GM11168 (cell line): ENCODE measurements around the gene AXIN2.

Experiments
- in situ Hi-C: fragments of 300-500 bp; cut with MboI; formaldehyde crosslinking; loops from one replicate; pipeline ENCODE4 v1.12.0; 2022; ENCODE audit warnings: low sequenced_read_pairs; ENCODE audit not compliant: unreplicated experiment

The AXIN2 gene

DNA sequence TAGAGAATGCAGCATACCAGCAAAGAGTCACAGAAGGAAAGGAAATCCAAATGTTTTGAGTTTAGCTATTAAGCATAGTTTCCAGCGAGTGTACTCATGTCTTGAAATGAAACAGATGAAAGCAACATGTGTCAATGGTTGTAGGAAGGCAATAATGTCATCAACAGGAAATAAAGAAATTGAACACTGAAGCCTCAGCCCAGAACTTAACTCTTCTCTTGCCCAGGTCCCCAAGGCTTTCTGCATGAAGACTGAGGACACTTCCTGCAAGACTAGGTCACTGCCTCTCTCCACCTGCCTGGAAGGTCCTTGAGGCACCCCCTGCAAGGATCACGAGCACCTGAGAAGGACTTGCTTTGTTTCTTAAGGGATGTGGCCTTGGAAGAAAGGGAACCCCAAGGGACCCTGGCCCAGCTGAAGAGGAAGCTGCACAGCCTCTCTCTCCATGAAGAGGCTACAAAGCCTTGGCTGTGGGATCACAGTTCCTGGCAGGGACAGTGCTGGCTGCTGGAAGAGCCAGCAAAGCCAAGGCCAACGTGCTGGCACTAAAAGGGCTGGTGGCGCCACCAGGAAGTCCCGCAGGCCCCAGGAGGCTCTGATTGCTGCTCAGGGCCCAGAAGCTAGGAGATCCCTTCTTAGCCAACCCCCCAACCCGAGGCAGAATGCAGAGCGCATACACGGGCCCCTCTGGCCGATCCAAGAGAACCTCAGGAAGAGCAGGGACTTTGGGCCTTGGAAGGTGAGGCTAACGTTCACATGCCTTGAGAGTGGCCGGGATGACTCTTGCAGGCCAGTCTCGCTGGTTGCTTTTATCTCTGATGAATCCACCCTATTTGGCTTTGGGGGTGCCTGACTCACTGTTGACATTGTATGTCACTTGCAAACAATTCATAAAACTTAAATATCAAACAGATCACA, 23.4 kb upstream of the AXIN2 start:
- in situ Hi-C loops, result no loop called here

GRCh38 chr17:65583921-65584603, 22.6 kb upstream of the AXIN2 start:
- in situ Hi-C loops, result no loop called here

DNA sequence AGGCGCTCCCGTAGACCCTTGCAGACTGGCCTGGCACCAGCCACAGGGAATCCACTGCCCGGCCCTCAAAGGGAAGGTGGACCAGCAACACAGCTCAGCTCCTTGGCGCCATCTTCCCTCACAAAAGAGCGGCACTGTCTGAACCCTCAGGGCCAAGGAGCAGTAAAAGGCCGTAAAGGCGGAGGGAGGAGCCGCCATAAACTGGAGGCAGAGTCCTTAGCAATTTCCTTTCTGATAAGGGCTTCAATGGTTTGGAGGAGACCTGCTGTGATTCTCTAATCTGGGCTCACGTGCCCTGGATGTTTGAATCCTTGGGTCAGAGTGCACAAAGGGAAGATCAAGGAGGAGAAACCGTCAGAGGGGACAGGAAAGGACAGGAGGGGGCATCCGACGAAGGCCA, 15.5 kb upstream of the AXIN2 start:
- in situ Hi-C loops, result no loop called here

DNA sequence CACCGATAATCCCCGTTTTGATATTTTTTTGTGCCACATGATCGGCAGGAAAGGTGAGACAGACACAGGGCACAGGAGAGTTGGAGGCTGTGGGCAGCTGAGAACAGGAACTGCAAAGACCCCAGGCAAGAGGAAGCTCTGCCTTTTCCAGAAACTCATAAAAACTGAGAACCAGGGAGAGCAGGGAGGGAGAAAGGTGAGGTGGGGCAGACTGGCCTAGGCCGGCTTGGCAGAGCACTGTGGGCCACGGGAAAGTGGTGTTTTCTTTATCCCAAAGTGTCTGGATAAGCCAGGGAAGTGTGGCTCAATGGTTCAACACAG, 11.8 kb upstream of the AXIN2 start:
- in situ Hi-C loops, result no loop called here

- in situ Hi-C loops, result no loop called here
These were observed 11.3 kb upstream of the AXIN2 start for GRCh38 chr17:65572581-65573281.

DNA sequence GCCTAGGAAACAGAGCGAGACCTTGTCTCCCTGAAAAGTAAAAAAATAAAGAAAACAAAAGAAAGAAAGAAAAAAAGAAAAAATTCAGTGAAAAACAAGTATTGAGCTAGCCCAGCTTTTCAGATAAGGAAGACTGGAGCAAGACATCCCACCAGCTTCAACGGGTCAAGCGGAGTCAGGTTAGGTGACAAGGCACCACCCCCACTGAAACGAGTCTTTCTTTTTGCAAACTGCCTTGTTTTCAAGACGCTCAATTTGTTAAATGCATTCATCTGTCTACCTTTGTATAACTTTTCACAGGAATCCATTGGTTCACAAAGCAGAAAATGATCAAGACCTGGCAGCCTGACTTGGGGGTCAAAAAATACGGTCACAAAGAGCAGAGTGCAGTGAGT, 10.7 kb upstream of the AXIN2 start:
- in situ Hi-C loops, result no loop called here

- in situ Hi-C loops, result no loop called here
These were observed 7.5 kb upstream of the AXIN2 start for GRCh38 chr17:65568918-65569317.

GRCh38 chr17:65567566-65567965, 6.1 kb upstream of the AXIN2 start:
- in situ Hi-C loops, result no loop called here

GRCh38 chr17:65565559-65565958, 4.1 kb upstream of the AXIN2 start:
- in situ Hi-C loops, result no loop called here

DNA sequence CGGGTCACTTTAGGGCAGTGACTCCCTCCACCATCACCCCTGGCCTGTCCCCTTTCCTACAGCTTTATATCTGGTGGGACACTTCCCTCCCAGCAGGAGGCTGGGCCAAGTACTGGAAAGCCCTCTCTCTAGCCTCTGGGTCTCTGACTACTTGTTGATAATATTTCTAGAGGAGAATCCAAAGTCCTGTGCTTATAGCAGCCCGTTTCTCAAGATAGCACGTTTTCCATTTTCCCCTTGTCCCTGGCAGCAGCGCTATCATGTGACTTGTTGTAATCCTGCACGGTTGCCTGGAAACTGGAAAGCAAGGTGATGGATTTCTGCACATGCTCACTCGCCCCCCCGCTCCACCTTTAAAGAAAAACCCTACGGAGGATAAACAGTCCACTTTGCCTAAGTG, 3.3 kb upstream of the AXIN2 start:
- in situ Hi-C loops, result no loop called here

DNA sequence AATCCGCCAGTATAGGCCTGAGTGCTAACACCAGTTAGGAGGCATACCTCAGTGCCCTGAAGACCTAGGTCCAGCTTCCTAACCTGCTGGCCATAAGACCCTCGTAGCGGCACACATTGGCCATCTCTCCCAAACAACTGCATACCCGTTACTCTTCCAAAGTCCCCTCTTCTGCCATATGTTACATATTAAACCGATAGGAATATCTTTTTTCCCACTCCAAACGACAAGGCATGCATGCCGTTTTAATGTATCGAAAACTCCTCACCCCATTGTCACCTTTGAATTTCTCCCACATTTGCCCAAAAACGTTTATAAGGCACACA, 721 bp upstream of the AXIN2 start:
- in situ Hi-C loops, result no loop called here

DNA sequence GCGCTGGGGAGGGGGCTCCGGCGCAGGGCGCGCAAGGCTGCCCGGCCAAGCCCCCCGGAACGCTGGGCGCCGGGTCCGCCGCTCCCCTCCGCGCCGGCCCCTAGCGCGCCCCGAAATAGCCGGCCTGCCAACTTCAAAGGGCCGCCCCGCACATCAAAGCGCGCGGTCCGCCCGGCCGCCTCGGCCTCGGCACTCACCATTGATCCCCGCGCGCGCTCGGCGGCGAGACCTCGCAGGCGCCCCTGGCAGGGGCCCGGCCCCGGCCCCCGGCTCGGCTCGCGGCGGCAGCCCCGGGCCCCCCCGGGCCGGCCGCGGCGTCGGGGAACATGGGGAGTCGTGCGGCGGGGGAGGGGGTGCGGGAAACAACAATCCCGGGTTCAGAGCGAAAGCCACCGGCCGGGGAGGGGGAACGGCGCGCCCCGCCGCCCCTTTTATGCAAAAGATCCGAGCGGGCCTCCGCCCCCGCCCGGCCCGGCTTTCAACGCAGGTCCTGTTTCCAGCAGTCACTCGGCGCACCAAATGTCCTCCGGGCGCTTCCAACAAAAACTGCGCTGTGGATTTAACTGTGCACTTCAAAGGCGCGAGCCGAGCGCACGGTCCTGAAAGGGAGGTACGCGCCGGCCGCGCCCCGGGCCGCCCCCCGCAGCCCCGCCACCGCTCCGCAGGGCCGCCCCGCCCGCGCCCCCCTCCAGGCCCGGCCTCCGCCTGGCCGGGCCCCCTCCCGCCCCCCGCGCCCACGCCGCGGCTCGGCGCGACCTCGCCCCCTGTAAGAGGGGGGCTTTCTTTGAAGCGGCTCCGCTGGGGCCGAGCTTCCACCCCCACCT, 608 bp downstream of the AXIN2 start:
- in situ Hi-C loops, result no loop called here

DNA sequence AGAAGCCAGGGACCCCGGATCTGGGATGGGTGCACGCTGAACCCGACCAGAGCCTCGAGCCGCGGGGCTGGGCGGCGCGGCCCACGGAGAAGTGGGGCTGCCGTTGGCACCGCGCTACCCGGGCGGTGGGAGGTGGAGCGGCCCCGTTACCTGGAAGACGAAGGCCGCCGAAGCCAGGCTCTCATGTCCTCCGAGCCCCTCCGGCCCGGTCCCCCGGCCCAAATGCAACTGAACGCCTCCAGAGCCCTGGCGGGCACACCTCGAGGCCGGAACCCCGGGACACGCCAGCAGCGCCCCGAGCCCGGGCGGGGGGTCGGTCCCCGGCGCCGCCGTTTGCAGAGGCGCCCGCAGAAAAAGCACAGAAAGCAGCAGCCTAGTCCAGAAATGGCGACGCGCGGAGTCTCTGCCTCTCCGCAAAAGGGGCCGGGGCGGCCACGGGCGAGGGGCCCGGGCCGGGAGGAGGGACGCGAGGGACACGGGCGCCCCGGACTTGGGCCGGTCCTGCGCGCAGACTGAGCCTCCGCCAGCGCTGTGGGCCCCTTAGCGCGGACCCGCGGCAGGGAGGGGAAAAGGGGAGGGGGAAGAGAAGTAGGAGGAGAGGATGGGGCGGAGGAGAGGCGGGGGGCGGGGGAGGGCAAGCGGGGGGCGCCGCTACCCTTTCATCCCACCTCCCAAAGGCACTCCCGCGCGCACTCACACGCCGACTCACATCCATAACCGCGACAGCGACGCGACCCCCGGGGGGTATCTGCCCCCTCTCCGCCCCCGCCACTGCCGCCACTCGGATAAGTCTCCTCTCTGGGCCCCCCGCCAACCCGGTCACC, 1.4 kb downstream of the AXIN2 start:
- in situ Hi-C loops, result loop anchor here (5.0 kb wide), 1 partner anchor 273 kb away; no protein-coding TSS in a partner anchor

- in situ Hi-C loops, result loop anchor here (5.0 kb wide), 1 partner anchor 272 kb away; no protein-coding TSS in a partner anchor
These were observed 2.0 kb downstream of the AXIN2 start for GRCh38 chr17:65559461-65559803.

DNA sequence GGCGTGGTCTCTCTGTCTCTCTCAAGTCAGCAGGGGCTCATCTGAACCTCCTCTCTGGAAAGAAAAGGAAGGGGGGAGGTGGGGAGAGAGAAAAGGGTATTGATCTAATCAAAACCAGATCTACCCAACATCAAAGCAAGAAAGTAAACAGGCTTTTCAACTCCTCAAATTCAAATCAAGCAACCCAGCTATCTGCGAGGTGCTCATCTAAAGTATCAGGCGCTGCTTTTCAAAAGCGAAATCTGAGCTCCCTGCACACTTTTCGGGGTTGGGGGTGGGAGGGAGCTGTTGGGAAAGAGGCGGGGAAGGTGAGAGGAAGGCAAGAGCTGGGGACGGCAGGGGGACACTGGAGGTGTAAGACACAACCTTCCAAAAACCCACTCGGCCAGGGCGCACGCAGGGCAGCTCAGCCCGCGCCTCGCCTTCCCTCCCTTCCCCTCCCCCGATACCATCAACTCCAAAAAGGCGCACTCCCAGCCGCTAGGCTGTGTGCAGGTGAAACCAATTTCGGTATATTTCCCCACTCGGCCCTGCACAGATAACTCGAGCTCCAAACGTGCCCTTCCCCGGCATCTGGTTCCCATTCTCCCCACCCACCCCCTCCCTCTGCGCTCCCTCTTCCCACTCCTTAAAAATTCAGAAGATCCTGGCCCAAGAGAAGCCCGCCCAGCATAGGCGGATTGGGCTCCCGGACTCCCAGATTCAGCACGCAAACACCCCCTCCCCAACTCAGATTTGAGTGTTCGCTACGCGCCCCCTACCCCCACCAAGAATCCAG, 2.6 kb downstream of the AXIN2 start:
- in situ Hi-C loops, result loop anchor here (5.0 kb wide), 1 partner anchor 272 kb away; no protein-coding TSS in a partner anchor

- in situ Hi-C loops, result loop anchor here (5.0 kb wide), 1 partner anchor 271 kb away; no protein-coding TSS in a partner anchor
These were observed 3.2 kb downstream of the AXIN2 start for GRCh38 chr17:65558311-65558682.

DNA sequence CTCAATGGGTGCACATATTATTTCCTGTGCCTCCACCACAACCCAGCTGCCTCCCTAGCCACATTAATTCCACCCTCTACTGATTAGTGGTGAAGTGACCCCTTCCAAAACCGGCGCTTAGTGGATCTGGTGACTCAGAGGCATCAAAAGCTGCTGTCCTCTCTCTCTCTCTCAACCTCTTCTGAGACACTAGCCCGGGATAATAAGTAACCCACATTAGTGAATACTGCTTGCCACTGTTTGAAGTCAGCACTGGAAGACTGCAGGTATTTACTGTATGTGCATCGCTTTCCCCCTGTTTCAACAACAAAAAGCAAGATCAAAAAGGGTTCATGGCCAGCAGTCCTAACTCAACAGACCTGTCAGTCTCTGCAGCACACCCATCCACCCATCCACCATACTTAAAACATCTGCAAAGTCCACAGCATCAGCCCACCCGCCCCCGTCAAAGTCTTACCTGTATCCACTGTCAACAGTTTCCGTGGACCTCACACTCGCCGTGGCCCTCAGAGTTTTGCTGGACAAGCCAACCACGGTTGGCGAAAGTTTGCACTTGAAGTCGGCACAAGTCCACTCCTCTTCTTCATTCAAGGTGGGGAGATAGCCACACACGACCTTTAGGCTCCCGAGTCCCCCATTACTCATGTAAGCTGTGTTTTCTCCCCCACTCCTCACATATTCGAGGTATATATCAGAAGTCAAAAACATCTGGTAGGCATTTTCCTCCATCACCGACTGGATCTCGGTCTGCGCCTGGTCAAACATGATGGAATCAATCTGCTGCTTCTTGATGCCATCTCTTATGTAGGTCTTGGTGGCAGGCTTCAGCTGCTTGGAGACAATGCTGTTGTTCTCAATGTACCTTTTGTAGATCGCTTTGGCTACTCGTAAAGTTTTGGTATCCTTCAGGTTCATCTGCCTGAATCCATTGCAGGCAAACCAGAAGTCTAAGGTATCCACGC, 3.8 kb downstream of the AXIN2 start:
- in situ Hi-C loops, result loop anchor here (5.0 kb wide), 1 partner anchor 270 kb away; no protein-coding TSS in a partner anchor
